ENCODE results near the gene SF3B2. TPM values are rescaled to one million over a fixed set of nuclear protein-coding genes. Genes with fewer than 3 reads are reported as not detected.

The SF3B2 gene, protein sequence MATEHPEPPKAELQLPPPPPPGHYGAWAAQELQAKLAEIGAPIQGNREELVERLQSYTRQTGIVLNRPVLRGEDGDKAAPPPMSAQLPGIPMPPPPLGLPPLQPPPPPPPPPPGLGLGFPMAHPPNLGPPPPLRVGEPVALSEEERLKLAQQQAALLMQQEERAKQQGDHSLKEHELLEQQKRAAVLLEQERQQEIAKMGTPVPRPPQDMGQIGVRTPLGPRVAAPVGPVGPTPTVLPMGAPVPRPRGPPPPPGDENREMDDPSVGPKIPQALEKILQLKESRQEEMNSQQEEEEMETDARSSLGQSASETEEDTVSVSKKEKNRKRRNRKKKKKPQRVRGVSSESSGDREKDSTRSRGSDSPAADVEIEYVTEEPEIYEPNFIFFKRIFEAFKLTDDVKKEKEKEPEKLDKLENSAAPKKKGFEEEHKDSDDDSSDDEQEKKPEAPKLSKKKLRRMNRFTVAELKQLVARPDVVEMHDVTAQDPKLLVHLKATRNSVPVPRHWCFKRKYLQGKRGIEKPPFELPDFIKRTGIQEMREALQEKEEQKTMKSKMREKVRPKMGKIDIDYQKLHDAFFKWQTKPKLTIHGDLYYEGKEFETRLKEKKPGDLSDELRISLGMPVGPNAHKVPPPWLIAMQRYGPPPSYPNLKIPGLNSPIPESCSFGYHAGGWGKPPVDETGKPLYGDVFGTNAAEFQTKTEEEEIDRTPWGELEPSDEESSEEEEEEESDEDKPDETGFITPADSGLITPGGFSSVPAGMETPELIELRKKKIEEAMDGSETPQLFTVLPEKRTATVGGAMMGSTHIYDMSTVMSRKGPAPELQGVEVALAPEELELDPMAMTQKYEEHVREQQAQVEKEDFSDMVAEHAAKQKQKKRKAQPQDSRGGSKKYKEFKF
- 193 and 198 TPM in 2 replicates for total RNA-seq
- long read RNA-seq, transcript SF3B2-201 (22 exons, 2,903 nt) = major isoform, 6 of 53 reads
- long read RNA-seq, partial matches to known transcripts = 43 of 53 reads
- long read RNA-seq, other reads (novel, unspliced or antisense) = 3 of 53 reads

DNA sequence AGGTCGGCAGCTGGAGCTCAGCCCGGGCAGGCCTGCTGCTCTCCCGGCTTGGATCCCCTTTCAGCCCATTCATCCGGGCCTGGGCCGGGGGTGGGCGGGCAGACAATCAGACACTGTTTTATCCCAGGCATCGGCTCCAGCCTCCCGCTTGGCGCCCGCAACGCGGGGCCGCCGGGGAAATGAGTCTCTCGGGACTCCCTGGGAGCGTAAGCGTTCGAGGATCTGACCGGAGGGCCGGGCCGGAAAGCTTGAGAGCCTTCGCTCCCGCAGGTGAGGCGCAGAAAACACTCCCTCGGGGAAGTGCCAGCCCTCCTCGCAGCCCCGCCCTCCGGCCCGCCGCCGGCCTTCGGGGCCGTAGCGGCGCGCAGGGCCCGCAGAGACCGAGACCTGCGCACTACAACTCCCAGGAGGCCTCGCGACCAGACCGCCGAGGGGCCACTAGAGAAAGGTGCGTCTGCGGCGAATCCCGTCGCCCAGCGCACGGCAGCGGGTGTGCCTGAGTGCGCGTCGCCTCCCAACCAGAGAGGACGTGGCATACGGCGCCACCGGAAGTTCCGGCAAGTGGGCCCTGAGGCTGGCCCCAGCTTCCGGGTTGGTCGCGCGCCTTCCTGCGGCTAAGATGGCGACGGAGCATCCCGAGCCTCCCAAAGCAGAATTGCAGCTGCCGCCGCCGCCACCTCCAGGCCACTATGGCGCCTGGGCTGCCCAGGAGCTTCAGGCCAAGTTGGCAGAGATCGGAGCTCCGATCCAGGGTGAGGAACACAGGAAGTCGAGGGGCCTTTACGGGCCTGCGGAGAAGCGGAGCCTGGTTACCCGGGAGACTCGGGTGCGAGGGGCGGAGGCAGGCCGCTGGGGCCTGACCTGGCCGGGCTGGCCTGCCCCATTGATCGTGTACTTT lies at the start of gene SF3B2:
Gene SF3B2 (plus strand): TSS at position 599 of the 898 bp plus-strand sequence. CDS start 21 bp downstream, at position 620.
- H3K4me1 Mint-ChIP-seq (ENCODE audit: unreplicated experiment) = peaks cover 44% of the 10 kb centered on the region
- H3K36me3 Mint-ChIP-seq (ENCODE audit: unreplicated experiment) = peaks cover 24% of the 10 kb centered on the region
- H3K27me3 Mint-ChIP-seq (ENCODE audit: unreplicated experiment) = no peaks in the 10 kb centered on the region
- H3K4me3 Mint-ChIP-seq (ENCODE audit: unreplicated experiment) = peak within 1 kb of the TSS; percentile 100
- peak; percentile 99 for DNase-seq (ENCODE audit: extremely low spot score, unreplicated experiment)
- no peaks in the 10 kb centered on the region for H3K9me3 Mint-ChIP-seq (ENCODE audit: unreplicated experiment)
- H3K27ac Mint-ChIP-seq (ENCODE audit: unreplicated experiment) = peak within 1 kb of the TSS; percentile 99
- TF ChIP-seq, protein P1, sequence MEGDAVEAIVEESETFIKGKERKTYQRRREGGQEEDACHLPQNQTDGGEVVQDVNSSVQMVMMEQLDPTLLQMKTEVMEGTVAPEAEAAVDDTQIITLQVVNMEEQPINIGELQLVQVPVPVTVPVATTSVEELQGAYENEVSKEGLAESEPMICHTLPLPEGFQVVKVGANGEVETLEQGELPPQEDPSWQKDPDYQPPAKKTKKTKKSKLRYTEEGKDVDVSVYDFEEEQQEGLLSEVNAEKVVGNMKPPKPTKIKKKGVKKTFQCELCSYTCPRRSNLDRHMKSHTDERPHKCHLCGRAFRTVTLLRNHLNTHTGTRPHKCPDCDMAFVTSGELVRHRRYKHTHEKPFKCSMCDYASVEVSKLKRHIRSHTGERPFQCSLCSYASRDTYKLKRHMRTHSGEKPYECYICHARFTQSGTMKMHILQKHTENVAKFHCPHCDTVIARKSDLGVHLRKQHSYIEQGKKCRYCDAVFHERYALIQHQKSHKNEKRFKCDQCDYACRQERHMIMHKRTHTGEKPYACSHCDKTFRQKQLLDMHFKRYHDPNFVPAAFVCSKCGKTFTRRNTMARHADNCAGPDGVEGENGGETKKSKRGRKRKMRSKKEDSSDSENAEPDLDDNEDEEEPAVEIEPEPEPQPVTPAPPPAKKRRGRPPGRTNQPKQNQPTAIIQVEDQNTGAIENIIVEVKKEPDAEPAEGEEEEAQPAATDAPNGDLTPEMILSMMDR (IDR thresholded peaks at IDR 0.05) = no peak

DNA sequence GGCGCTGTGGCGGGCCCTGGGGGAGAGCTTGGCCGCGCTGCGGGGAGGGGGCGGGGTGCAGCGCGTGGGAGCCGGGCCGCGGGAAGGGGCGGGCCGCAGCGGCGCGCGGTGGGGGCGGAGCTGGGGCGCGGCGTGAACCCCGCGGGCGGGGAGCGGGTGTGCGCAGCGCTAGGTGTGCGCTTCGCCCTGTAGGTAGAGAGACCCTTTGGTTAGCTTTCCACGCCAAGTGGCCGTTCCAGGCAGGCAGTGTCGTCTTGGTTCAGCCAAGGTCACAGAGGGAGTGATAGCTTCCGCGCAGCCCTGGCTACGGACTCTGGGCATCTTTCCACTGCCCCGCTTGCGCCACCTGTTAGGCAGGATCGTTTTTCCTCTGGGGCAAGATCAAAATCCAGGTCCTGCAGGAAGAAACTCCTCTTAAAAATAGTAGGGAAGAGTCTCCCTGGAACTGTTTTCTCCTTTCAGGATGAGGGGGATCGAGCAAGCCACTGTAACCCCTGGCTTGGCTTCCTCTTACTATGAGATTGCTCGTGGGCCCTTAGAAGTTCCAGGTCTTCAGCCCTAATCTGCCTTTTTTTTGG lies 49.4 kb upstream of the SF3B2 start:
- peak overlapping the region; percentile 96 for H3K4me3 Mint-ChIP-seq (ENCODE audit: unreplicated experiment)
- H3K27me3 Mint-ChIP-seq (ENCODE audit: unreplicated experiment) = no peaks in the 10 kb centered on the region
- TF ChIP-seq, protein P1 (IDR thresholded peaks at IDR 0.05) = no peak
- H3K36me3 Mint-ChIP-seq (ENCODE audit: unreplicated experiment) = peaks cover 18% of the 10 kb centered on the region
- peaks cover 29% of the 10 kb centered on the region for H3K4me1 Mint-ChIP-seq (ENCODE audit: unreplicated experiment)
- peak overlapping the region; percentile 100 for H3K27ac Mint-ChIP-seq (ENCODE audit: unreplicated experiment)
- no peak for DNase-seq (ENCODE audit: extremely low spot score, unreplicated experiment)
- H3K9me3 Mint-ChIP-seq (ENCODE audit: unreplicated experiment) = no peaks in the 10 kb centered on the region

DNA sequence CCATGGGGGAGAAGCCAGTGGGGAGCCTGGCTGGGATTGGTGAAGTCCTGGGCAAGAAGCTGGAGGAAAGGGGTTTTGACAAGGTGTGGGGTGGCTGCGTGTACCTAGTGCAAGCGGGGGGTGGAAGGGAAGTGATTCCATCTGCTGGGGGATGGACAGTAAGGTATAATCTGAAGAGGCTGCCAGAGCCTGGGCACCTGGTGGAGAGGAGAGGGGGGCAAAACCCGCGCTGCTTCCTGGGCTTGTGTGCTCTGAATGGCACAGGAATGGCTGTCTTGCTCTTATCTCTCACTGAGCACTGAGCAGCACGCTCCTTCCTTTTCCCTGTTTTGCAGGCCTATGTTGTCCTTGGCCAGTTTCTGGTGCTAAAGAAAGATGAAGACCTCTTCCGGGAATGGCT lies 48.9 kb upstream of the SF3B2 start:
- TF ChIP-seq, protein P1 (IDR thresholded peaks at IDR 0.05) = no peak
- peak overlapping the region; percentile 96 for H3K4me3 Mint-ChIP-seq (ENCODE audit: unreplicated experiment)
- H3K9me3 Mint-ChIP-seq (ENCODE audit: unreplicated experiment) = no peaks in the 10 kb centered on the region
- no peaks in the 10 kb centered on the region for H3K27me3 Mint-ChIP-seq (ENCODE audit: unreplicated experiment)
- peaks cover 12% of the 10 kb centered on the region for H3K36me3 Mint-ChIP-seq (ENCODE audit: unreplicated experiment)
- DNase-seq (ENCODE audit: extremely low spot score, unreplicated experiment) = no peak
- peaks cover 29% of the 10 kb centered on the region for H3K4me1 Mint-ChIP-seq (ENCODE audit: unreplicated experiment)
- peak overlapping the region; percentile 60 for H3K27ac Mint-ChIP-seq (ENCODE audit: unreplicated experiment)

DNA sequence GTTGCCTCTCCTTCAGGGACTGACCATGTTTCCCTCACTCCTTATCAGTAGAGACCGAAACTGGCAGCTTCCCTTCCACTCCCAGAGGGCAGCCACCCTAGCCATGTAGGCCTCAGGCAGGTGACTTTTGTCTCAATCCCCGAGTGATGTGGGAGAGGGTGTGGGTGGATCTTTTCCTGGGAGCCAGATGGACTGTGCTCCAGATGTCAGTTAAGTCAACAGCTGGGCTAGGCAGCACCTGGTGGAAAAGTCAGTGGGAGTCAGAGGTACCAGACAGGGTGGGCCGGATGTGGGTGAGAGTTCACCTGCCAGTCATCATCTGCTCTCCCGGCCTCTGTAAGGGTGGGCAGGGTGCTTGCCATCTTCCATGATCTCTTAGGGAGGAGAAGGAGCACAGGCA lies 48.0 kb upstream of the SF3B2 start:
- TF ChIP-seq, protein P1 (IDR thresholded peaks at IDR 0.05) = no peak

More for the DNA sequence above, 48.0 kb upstream of the SF3B2 start:
- Mint-ChIP-seq H3K27ac (ENCODE audit: unreplicated experiment) (no peak overlapping the region), H3K4me1 (ENCODE audit: unreplicated experiment) (peaks cover 29% of the 10 kb centered on the region), H3K36me3 (ENCODE audit: unreplicated experiment) (peaks cover 7% of the 10 kb centered on the region), H3K27me3 (ENCODE audit: unreplicated experiment) (no peaks in the 10 kb centered on the region), H3K4me3 (ENCODE audit: unreplicated experiment) (peak overlapping the region; percentile 47), H3K9me3 (ENCODE audit: unreplicated experiment) (no peaks in the 10 kb centered on the region)
- no peak for DNase-seq (ENCODE audit: extremely low spot score, unreplicated experiment)

All from osteocyte (in vitro differentiated cells).